ENCODE results near the gene KRT71.

- TF ChIP-seq ZNF274 (IDR thresholded peaks at IDR 0.05; ENCODE audit: borderline replicate concordance, extremely low read depth, low read length) (no peak), EZH2 (IDR thresholded peaks at IDR 0.05; ENCODE audit: low read depth, low read length, severe bottlenecking) (no peak), CBX5 (IDR thresholded peaks at IDR 0.05; ENCODE audit: low read depth, low read length) (no peak), RNF2 (IDR thresholded peaks at IDR 0.05; ENCODE audit: borderline replicate concordance, low read depth, low read length, missing control alignments, poor library complexity, severe bottlenecking) (no peak), POLR2A (IDR thresholded peaks at IDR 0.05; ENCODE audit: control extremely low read depth in 1 of 2, low read depth in 2 of 2, low read length in 2 of 2) (no peak)
- TF ChIP-seq, protein P1, sequence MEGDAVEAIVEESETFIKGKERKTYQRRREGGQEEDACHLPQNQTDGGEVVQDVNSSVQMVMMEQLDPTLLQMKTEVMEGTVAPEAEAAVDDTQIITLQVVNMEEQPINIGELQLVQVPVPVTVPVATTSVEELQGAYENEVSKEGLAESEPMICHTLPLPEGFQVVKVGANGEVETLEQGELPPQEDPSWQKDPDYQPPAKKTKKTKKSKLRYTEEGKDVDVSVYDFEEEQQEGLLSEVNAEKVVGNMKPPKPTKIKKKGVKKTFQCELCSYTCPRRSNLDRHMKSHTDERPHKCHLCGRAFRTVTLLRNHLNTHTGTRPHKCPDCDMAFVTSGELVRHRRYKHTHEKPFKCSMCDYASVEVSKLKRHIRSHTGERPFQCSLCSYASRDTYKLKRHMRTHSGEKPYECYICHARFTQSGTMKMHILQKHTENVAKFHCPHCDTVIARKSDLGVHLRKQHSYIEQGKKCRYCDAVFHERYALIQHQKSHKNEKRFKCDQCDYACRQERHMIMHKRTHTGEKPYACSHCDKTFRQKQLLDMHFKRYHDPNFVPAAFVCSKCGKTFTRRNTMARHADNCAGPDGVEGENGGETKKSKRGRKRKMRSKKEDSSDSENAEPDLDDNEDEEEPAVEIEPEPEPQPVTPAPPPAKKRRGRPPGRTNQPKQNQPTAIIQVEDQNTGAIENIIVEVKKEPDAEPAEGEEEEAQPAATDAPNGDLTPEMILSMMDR (IDR thresholded peaks at IDR 0.05; ENCODE audit: control extremely low read depth in 1 of 3, insufficient read depth in 1 of 3, low read depth in 1 of 3, low read length in 3 of 3), result no peak
Observed at GRCh38 chr12:52497975-52498374, 55.0 kb downstream of the KRT71 start.

All from H1 (cell line).